Activated CD8-positive, alpha-beta T cell treated with anti-CD3 and anti-CD28 coated beads, Interleukin-2, amount 10 ng/mL, durations not matched to agents 7 days and 5 days (primary cell): ENCODE data around the gene SNX10. TPM values are rescaled to one million over a fixed set of nuclear protein-coding genes. Genes with fewer than 3 reads are reported as not detected.

ENCODE experiments used
- ATAC-seq: fragments of 150-1000 bp; cut with Tn5 transposase; one replicate; pipeline ENCODE4 v1.10.0; 2021; ENCODE audit warnings: moderate library complexity
- CTCF ChIA-PET: fragments of 350-600 bp; sonication (Branson Sonifier 250); formaldehyde crosslinking; loops from one replicate; lab custom pipeline; 2021; ENCODE audit warnings: antibody characterized with exemption; lab: Charles Lee
- POLR2A ChIA-PET: fragments of 350-600 bp; sonication (Branson Sonifier 250); formaldehyde crosslinking; loops from one replicate; lab custom pipeline; 2021; ENCODE audit warnings: antibody characterized with exemption; lab: Charles Lee
- DNase-seq: peaks from one replicate; pipeline ENCODE4 v3.0.0-alpha.2; 2020
- H3K27ac Mint-ChIP-seq: one replicate; pipeline ENCODE4 v1.8.0; 2021; ENCODE audit warnings: mild to moderate bottlenecking, mixed read lengths
- H3K27me3 Mint-ChIP-seq: one replicate; pipeline ENCODE4 v1.8.0; 2021; ENCODE audit warnings: low read depth, mixed read lengths
- H3K36me3 Mint-ChIP-seq: one replicate; pipeline ENCODE4 v1.8.0; 2021; ENCODE audit warnings: low read depth, mixed read lengths
- H3K4me1 Mint-ChIP-seq: one replicate; pipeline ENCODE4 v1.8.0; 2021; ENCODE audit warnings: low read depth, mixed read lengths
- H3K4me3 Mint-ChIP-seq: one replicate; pipeline ENCODE4 v1.8.0; 2021; ENCODE audit warnings: mild to moderate bottlenecking, mixed read lengths
- H3K9me3 Mint-ChIP-seq: one replicate; pipeline ENCODE4 v1.8.0; 2022; ENCODE audit warnings: mixed read lengths; ENCODE audit not compliant: insufficient read depth
- total RNA-seq, 2 experiments: library from RNA; stranded (reverse); gene quantifications; one replicate each; pipeline ENCODE4 v1.2.3, GENCODE V29; 2021

SNX10 gene
- total RNA-seq, 2 experiments from 2014 or later: 39.2 to 42.7 TPM

DNA sequence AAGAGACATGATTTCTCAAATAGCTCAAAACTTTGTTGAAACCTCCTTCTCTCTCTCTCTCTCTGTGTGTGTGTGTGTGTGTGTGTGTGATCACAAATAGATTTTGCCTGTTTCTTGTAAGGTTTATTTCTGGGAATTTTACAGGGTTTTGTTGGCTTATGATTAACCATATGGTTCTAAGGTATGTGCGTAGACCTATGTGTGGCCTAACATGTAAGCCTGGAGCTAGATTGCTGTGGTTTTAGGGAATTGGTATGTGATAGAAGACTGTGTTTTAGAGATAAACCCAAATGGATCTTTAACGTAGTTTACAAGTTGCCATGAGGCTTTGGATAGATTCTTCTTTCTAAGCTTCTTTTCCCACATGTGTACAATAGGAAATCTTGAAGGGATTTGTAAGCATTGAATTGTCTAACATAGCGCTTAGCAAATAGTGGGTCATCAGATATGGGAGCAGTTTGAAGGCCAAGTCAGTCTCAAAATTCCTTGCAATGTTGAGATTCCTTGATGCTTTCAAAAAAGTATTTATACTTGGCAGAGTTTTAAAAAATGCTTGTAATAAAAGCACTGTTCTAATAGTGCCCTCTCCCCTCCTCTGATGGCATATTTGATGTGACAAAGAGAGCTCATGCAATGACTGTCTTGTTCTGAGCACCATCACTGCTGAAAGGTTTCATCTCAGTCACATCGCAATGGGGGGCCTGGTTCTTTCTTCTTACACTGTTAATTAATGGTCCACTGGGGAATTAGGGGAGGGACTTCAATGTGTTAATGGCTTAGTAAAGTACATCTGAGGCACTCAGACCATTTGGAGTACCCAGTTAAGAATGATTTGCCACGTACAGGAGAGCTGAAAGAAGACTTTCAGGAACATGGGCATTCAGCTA, 118.2 kb downstream of the SNX10 start:
- no peak overlapping the region for H3K27ac Mint-ChIP-seq
- no peak for DNase-seq
- ChIA-PET CTCF (interaction anchor here (0.6 kb wide), 1 partner anchor 90 kb away, joined by 3 read pairs; no protein-coding TSS in a partner anchor), POLR2A (no interaction called here)
- no peak for ATAC-seq
- H3K27me3 Mint-ChIP-seq: peaks cover 20% of the 10 kb centered on the region
- H3K4me1 Mint-ChIP-seq: no peaks in the 10 kb centered on the region
- H3K4me3 Mint-ChIP-seq: no peak overlapping the region
- H3K9me3 Mint-ChIP-seq: no peaks in the 10 kb centered on the region
- no peaks in the 10 kb centered on the region for H3K36me3 Mint-ChIP-seq

DNA sequence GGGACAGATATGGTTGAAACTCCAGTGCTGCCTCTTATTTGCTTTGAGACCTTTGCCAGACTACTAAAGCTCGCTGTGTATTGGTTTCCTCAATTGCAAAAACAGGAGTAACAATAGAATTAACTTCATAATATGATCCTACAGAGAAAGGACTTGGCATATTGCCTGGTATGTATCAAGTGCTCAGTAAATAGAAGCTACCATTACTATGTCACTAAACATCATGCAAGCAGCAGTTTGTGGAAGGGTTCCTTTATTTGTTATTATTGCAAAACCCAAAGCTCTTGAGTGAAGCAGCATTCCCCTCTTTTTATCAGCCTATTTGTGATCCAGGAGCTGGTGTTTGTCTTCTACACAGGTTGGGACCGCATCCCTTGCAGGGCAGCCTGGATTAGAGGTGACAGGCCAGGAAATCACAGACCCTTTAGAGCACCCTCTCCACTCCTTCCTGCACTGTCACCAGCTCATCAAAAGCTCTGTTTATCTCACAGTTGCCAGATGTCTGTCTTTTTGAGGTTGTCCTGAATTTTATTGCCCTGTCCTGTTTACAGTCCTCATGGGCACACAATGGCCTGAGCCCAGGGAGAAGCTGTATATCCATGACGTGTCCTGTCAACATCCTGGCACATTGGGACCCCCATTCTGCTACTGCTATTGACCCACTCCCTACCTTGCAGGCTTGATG, 121.5 kb downstream of the SNX10 start:
- POLR2A ChIA-PET: no interaction called here
- CTCF ChIA-PET: no interaction called here
- Mint-ChIP-seq H3K9me3 (no peaks in the 10 kb centered on the region), H3K4me1 (no peaks in the 10 kb centered on the region), H3K27me3 (peaks cover 15% of the 10 kb centered on the region), H3K36me3 (no peaks in the 10 kb centered on the region), H3K27ac (no peak overlapping the region), H3K4me3 (no peak overlapping the region)
- DNase-seq (no peak), ATAC-seq (no peak)

DNA sequence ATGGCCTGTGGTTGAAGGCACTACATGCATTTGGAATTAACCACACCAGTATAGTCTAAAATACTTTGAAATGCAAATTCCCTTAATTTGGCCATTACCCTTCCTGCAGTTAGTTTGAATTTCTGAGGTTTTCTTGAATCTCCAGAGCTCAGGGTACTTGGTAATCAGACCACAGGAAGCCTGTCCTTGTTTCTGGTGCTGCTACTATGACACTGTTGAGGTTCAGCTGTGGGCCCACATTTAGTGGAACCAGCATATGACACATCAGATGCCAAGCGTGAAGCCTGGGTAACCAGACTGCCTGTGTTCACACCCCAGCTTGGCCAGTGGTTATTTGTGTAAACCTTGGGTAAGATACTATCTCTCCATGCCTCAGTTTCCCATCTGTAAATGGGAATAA, 124.3 kb downstream of the SNX10 start:
- DNase-seq (no peak), ATAC-seq (no peak)
- Mint-ChIP-seq H3K4me3 (no peak overlapping the region), H3K27ac (no peak overlapping the region), H3K36me3 (no peaks in the 10 kb centered on the region), H3K4me1 (no peaks in the 10 kb centered on the region), H3K9me3 (no peaks in the 10 kb centered on the region), H3K27me3 (peaks cover 26% of the 10 kb centered on the region)
- ChIA-PET POLR2A (no interaction called here), CTCF (no interaction called here)

DNA sequence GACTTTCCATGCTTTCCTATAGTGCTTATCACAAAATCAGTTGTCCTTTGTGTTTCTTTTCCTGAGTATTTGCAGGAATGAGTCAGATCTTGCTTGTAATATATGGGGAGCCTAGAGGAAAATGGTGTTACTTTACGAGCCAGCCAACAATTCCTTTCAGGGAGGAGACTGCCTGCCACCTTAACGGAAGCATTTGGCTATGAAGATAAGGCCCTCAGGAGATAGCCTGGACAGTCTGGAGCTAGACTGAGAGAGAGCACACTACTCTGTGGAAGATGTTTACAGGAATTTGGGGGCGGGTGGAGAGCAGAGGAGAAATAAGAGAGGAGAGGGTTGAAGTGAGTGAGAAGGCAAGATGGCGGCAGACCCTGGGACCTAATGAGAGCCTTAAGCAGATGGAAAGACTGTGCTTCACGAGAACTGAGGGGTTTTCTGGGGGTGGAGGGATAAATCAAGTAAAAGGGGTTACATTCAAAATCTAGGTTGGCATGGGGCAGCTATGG, 126.3 kb downstream of the SNX10 start:
- H3K27ac Mint-ChIP-seq: no peak overlapping the region
- H3K4me3 Mint-ChIP-seq: no peak overlapping the region
- no peak for ATAC-seq
- peaks cover 25% of the 10 kb centered on the region for H3K27me3 Mint-ChIP-seq
- DNase-seq: no peak
- POLR2A ChIA-PET: no interaction called here
- CTCF ChIA-PET: no interaction called here
- no peaks in the 10 kb centered on the region for H3K36me3 Mint-ChIP-seq
- H3K9me3 Mint-ChIP-seq: no peaks in the 10 kb centered on the region
- no peaks in the 10 kb centered on the region for H3K4me1 Mint-ChIP-seq

DNA sequence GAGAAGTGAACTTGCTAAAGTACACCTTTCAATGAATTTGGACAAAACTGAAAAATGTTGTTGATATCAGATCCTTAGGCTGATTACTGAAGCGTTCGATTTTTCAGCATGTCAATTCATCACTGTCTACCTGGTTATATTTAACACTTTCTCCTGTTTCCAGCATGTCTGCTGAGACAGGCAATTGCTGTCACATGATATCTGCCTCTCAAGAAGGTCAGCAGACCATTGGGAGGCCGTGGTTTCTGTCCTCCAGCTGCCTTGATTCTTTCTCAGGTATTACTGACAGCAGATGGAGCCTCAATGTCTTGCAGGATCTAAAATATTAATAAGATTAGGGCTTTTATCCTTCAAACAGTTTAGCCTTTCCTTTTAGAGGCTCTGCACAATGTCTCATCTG, 127.5 kb downstream of the SNX10 start:
- no peak overlapping the region for H3K4me3 Mint-ChIP-seq
- no peak for ATAC-seq
- H3K36me3 Mint-ChIP-seq: no peaks in the 10 kb centered on the region
- H3K4me1 Mint-ChIP-seq: no peaks in the 10 kb centered on the region
- no peak for DNase-seq
- POLR2A ChIA-PET: no interaction called here
- H3K27ac Mint-ChIP-seq: no peak overlapping the region
- H3K27me3 Mint-ChIP-seq: peaks cover 22% of the 10 kb centered on the region
- CTCF ChIA-PET: no interaction called here
- H3K9me3 Mint-ChIP-seq: no peaks in the 10 kb centered on the region

DNA sequence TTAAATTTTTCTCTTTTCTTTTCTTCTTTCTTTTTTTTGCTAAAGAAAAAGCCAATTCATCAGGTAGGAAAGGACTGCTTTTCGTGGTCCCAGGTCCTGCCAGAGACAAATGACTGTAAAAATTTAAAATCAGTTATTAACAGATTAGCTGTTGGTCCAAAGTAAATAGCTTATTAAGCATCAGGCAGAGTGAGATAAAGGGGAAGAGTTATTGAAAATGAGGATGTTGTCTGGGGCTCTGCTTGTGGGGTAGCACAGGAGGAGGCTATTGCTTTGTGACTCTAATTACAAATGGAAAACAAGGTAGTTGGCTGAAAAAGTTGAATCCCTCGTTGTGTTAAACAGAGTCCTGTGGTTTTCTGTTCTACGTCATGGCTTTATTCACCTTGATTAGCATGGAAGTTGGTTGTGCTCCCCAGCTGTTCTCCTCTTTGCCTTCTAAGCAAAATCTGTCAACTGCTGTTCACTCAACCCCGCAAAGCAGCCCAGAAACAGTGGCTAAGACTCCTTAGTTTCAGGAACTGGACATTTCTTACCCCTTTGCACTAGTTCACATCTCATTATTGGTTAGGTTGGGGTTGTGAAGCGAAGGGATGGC, 128.9 kb downstream of the SNX10 start:
- no peaks in the 10 kb centered on the region for H3K9me3 Mint-ChIP-seq
- CTCF ChIA-PET: no interaction called here
- no peak overlapping the region for H3K4me3 Mint-ChIP-seq
- POLR2A ChIA-PET: no interaction called here
- H3K36me3 Mint-ChIP-seq: no peaks in the 10 kb centered on the region
- DNase-seq (no peak), ATAC-seq (no peak)
- H3K27ac Mint-ChIP-seq: no peak overlapping the region
- H3K4me1 Mint-ChIP-seq: no peaks in the 10 kb centered on the region
- peaks cover 22% of the 10 kb centered on the region for H3K27me3 Mint-ChIP-seq

DNA sequence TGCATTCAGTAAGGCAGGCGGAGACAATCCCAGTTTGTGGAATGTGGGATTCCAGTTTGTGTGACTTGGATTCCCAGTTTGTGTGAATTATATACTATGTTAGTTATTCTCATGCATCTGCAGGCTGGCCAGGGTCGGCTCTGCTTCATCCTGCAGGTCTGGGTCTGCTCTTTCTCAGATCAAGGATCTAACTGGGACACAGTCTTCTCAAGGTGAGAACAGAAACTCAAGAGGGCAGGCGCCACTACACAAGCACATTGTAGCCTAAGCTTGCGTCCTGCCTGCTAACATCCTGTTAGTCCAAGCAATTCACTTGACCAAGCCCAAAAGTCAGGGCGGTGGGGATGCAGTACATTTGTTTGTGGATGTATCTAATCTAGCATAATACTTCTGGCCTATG, 131.1 kb downstream of the SNX10 start:
- Mint-ChIP-seq H3K27me3 (peaks cover 22% of the 10 kb centered on the region), H3K9me3 (no peaks in the 10 kb centered on the region), H3K4me3 (no peak overlapping the region), H3K27ac (no peak overlapping the region), H3K36me3 (no peaks in the 10 kb centered on the region), H3K4me1 (no peaks in the 10 kb centered on the region)
- ChIA-PET CTCF (no interaction called here), POLR2A (no interaction called here)
- ATAC-seq: no peak
- no peak for DNase-seq

DNA sequence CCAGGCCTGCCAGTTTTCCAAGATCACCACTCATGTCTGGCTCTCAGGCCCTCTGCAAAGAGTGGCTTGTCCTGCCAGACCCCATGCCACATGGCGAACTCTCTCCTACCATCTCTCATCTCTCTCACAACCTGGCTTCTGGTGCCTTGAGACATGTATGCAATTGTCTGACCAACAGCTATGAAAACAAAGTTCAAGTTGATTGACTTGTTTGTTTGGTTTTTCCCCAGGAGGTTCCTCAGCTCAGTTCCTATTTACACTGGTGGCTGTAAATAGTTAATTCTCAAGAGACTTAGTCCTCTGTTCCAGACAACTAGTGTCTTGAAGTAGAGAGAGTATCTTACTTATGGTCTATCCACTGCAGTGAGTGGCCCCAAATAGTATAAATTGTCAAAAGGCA, 131.8 kb downstream of the SNX10 start:
- Mint-ChIP-seq H3K4me1 (no peaks in the 10 kb centered on the region), H3K27ac (no peak overlapping the region), H3K9me3 (no peaks in the 10 kb centered on the region), H3K36me3 (no peaks in the 10 kb centered on the region), H3K4me3 (no peak overlapping the region), H3K27me3 (peaks cover 17% of the 10 kb centered on the region)
- CTCF ChIA-PET: no interaction called here
- DNase-seq: no peak
- no peak for ATAC-seq
- POLR2A ChIA-PET: no interaction called here

Other genes starting within 250 kb of the SNX10 start
- 10 to 100 TPM in 1 of 2 experiments, 1 to 10 TPM in 1; 9.7 to 10.4 TPM for gene NFE2L3, start 139.7 kb upstream of the SNX10 start, total RNA-seq
- 100 to 1,000 TPM; 882 to 899 TPM for gene HNRNPA2B1, start 91.1 kb upstream of the SNX10 start, total RNA-seq
- 100 to 1,000 TPM; 254 to 269 TPM for gene CBX3, start 90.1 kb upstream of the SNX10 start, total RNA-seq